GM23248 (cell line): ENCODE results near the gene KDM4B. TPM values are rescaled to one million over a fixed set of nuclear protein-coding genes. Genes with fewer than 3 reads are reported as not detected.

Experiments
- DNase-seq: peaks from one replicate; pipeline ENCODE4 v3.0.0-alpha.2; 2015
- H2AFZ ChIP-seq: fragments of 200-600 bp; sonication (generic); 2 replicates; pipeline ENCODE4 v1.6.1; 2016; ENCODE audit warnings: antibody characterized with exemption
- H3F3A ChIP-seq: fragments of 200-600 bp; sonication (generic); 2 replicates; pipeline ENCODE4 v1.6.1; 2016; ENCODE audit warnings: mild to moderate bottlenecking, antibody characterized with exemption, mixed run types; ENCODE audit not compliant: insufficient read depth
- H3K27ac ChIP-seq: fragments of 200-600 bp; sonication (generic); 2 replicates; pipeline ENCODE4 v1.5.1; 2016; ENCODE audit warnings: mild to moderate bottlenecking
- H3K27me3 ChIP-seq: fragments of 200-600 bp; sonication (generic); replicated peaks from 2 replicates; pipeline ENCODE4 v1.6.1; 2016; ENCODE audit warnings: mild to moderate bottlenecking; ENCODE audit not compliant: insufficient read depth
- H3K36me3 ChIP-seq: fragments of 200-600 bp; sonication (generic); 2 replicates; pipeline ENCODE4 v1.6.1; 2016; ENCODE audit warnings: low read depth, mild to moderate bottlenecking
- H3K4me1 ChIP-seq: fragments of 200-600 bp; sonication (generic); 2 replicates; pipeline ENCODE4 v1.6.1; 2016; ENCODE audit warnings: mild to moderate bottlenecking; ENCODE audit not compliant: insufficient read depth
- H3K4me2 ChIP-seq: fragments of 200-600 bp; sonication (generic); one replicate; pipeline ENCODE4 v1.6.1; 2016; ENCODE audit warnings: mild to moderate bottlenecking; ENCODE audit not compliant: unreplicated experiment
- H3K4me3 ChIP-seq: fragments of 200-600 bp; sonication (generic); 2 replicates; pipeline ENCODE4 v1.5.1; 2016; ENCODE audit warnings: mild to moderate bottlenecking
- H3K79me2 ChIP-seq: fragments of 200-600 bp; sonication (generic); 2 replicates; pipeline ENCODE4 v1.6.1; 2016; ENCODE audit warnings: mild to moderate bottlenecking; ENCODE audit not compliant: insufficient read depth
- H3K9ac ChIP-seq: fragments of 200-600 bp; sonication (generic); 2 replicates; pipeline ENCODE4 v1.6.1; 2016; ENCODE audit warnings: mild to moderate bottlenecking
- H3K9me2 ChIP-seq: fragments of 200-600 bp; sonication (generic); 2 replicates; pipeline ENCODE4 v1.6.1; 2016; ENCODE audit warnings: mixed run types, mild to moderate bottlenecking, moderate library complexity; ENCODE audit not compliant: insufficient read depth
- H3K9me3 ChIP-seq: fragments of 200-600 bp; sonication (generic); one replicate; pipeline ENCODE4 v1.6.1; 2017; ENCODE audit warnings: low read depth
- H4K20me1 ChIP-seq: fragments of 200-600 bp; sonication (generic); 2 replicates; pipeline ENCODE4 v1.6.0; 2016; ENCODE audit not compliant: insufficient read depth
- EZH2 ChIP-seq: fragments of 200-600 bp; sonication (generic); IDR thresholded peaks from 2 replicates; pipeline ENCODE4 v1.6.1; 2018; ENCODE audit warnings: antibody characterized with exemption, mild to moderate bottlenecking; ENCODE audit not compliant: insufficient read depth, poor library complexity, severe bottlenecking
- EZH2phosphoT487 ChIP-seq: fragments of 200-600 bp; sonication (generic); IDR thresholded peaks from 2 replicates; pipeline ENCODE4 v1.6.1; 2018; ENCODE audit warnings: antibody characterized with exemption, moderate library complexity, mild to moderate bottlenecking, low read depth; ENCODE audit not compliant: insufficient read depth
- WGBS, 2 experiments: methylation state at CpG; one replicate each; pipeline ENCODE4 v1.1.6; 2015 to 2017; ENCODE audit warnings: low lambda C conversion rate in 2 of 2, low coverage in 1 of 2; ENCODE audit errors: missing lambda C conversion rate in 2 of 2; 5-methylcytosine and 5-hydroxymethylcytosine counted together
- in situ Hi-C: fragments of 300-500 bp; cut with MboI; formaldehyde crosslinking; loops from 2 replicates; pipeline ENCODE4 v1.15.0; 2020
- polyA plus RNA-seq: library from polyadenylated mRNA; unstranded; fragments of >200 nt; fragmentation: Nextera tagmentation; extraction: Ambion mirVana; gene quantifications from 2 replicates; pipeline ENCODE4 v1.2.1, GENCODE V29; 2016
- total RNA-seq: library from RNA; depleted of rRNA; stranded (reverse); fragments of >200 nt; shearing (Covaris generic); gene quantifications from 2 replicates; pipeline ENCODE4 v1.2.3, GENCODE V29; 2014

KDM4B gene
- total and polyA plus RNA-seq, 2 experiments from 2014 or later, result 14.8 to 28.7 TPM

- DNase-seq, result no peak
These were observed 106.0 kb downstream of the KDM4B start for GRCh38 chr19:5074830-5075394.

DNA sequence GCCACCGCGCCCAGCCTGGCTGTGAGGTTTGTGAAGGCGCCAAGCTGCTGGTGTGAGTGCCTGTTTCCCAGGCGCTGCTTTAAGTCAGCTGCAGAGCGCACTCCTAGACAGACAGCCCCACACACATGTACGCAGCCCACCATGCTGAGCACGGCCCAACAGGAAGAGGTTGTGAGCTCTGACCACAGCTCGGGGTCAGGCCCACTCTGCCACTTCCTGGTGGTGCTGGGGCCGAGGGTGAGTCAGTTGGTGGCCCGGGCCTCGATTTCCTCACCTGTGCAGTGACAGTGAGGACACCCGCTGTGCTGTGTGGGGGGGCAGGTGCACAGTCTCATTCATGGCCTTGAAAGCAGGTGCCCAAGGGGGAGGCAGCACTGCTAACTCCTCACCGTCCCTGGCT, 106.7 kb downstream of the KDM4B start:
- no peaks in the 10 kb centered on the region for H3F3A ChIP-seq
- H3K79me2 ChIP-seq, result no peaks in the 10 kb centered on the region; the same call in 1 of the 2 replicates
- no peak overlapping the region for H3K4me3 ChIP-seq
- H3K9me3 ChIP-seq, result no peaks in the 10 kb centered on the region
- H3K36me3 ChIP-seq, result no peaks in the 10 kb centered on the region; the same call in 1 of the 2 replicates
- H4K20me1 ChIP-seq, result no peaks in the 10 kb centered on the region
- TF ChIP-seq EZH2phosphoT487 (no peak), EZH2 (no peak)
- H3K9ac ChIP-seq, result no peak overlapping the region
- 97 to 98% methylated on average over 13 of the region's 13 CpGs for WGBS, 2 experiments
- no peaks in the 10 kb centered on the region for H3K9me2 ChIP-seq
- H3K4me1 ChIP-seq, result no peaks in the 10 kb centered on the region
- H3K4me2 ChIP-seq, result no peak overlapping the region
- H3K27me3 ChIP-seq, result no peaks in the 10 kb centered on the region
- no peak overlapping the region for H3K27ac ChIP-seq
- DNase-seq, result no peak
- no peak overlapping the region for H2AFZ ChIP-seq
- in situ Hi-C loops, result no loop called here

More at GRCh38 chr19:5074830-5075394, 106.0 kb downstream of the KDM4B start:
- H3K9me2 ChIP-seq, result no peaks in the 10 kb centered on the region
- H3K79me2 ChIP-seq, result peaks cover 1% of the 10 kb centered on the region; the same call in 1 of the 2 replicates
- H3K4me2 ChIP-seq, result no peak overlapping the region
- TF ChIP-seq EZH2phosphoT487 (no peak), EZH2 (no peak)
- 77 to 80% methylated on average over 26 to 27 of the region's 27 CpGs for WGBS, 2 experiments
- H4K20me1 ChIP-seq, result no peaks in the 10 kb centered on the region
- H3K27ac ChIP-seq, result no peak overlapping the region
- H3K9me3 ChIP-seq, result no peaks in the 10 kb centered on the region
- in situ Hi-C loops, result no loop called here
- H2AFZ ChIP-seq, result no peak overlapping the region
- no peaks in the 10 kb centered on the region; the same call in 1 of the 2 replicates for H3K36me3 ChIP-seq
- H3K4me3 ChIP-seq, result no peak overlapping the region
- H3K27me3 ChIP-seq, result no peaks in the 10 kb centered on the region
- H3F3A ChIP-seq, result no peaks in the 10 kb centered on the region
- H3K4me1 ChIP-seq, result no peaks in the 10 kb centered on the region
- H3K9ac ChIP-seq, result no peak overlapping the region

GRCh38 chr19:5076440-5077208, 107.7 kb downstream of the KDM4B start:
- Histone ChIP-seq H3K4me3 (no peak overlapping the region), H3F3A (no peaks in the 10 kb centered on the region), H3K4me1 (no peaks in the 10 kb centered on the region), H3K9ac (no peak overlapping the region), H3K4me2 (no peak overlapping the region), H3K79me2 (no peaks in the 10 kb centered on the region; the same call in 1 of the 2 replicates), H3K27me3 (no peaks in the 10 kb centered on the region), H2AFZ (no peak overlapping the region), H3K9me3 (no peaks in the 10 kb centered on the region), H3K36me3 (no peaks in the 10 kb centered on the region; the same call in 1 of the 2 replicates), H4K20me1 (no peaks in the 10 kb centered on the region), H3K9me2 (no peaks in the 10 kb centered on the region), H3K27ac (no peak overlapping the region)
- in situ Hi-C loops, result no loop called here
- 92 to 93% methylated on average over 25 to 36 of the region's 44 CpGs for WGBS, 2 experiments
- DNase-seq, result no peak
- no peak for TF ChIP-seq EZH2phosphoT487
- no peak for TF ChIP-seq EZH2

GRCh38 chr19:5077209-5077515, 108.2 kb downstream of the KDM4B start:
- H3K9ac ChIP-seq, result no peak overlapping the region
- in situ Hi-C loops, result no loop called here
- no peaks in the 10 kb centered on the region for H4K20me1 ChIP-seq
- peaks cover under 1% of the 10 kb centered on the region; the same call in 1 of the 2 replicates for H3K36me3 ChIP-seq
- TF ChIP-seq EZH2 (no peak), EZH2phosphoT487 (no peak)
- no peak overlapping the region for H3K27ac ChIP-seq
- H3K9me3 ChIP-seq, result no peaks in the 10 kb centered on the region
- no peaks in the 10 kb centered on the region for H3K4me1 ChIP-seq
- no peaks in the 10 kb centered on the region for H3K9me2 ChIP-seq
- H3K4me2 ChIP-seq, result no peak overlapping the region
- no peaks in the 10 kb centered on the region for H3F3A ChIP-seq
- WGBS, 2 experiments, result 96% methylated on average over 18 to 19 of the region's 19 CpGs
- DNase-seq, result no peak
- no peaks in the 10 kb centered on the region; the same call in 1 of the 2 replicates for H3K79me2 ChIP-seq
- no peak overlapping the region for H3K4me3 ChIP-seq
- H3K27me3 ChIP-seq, result no peaks in the 10 kb centered on the region
- no peak overlapping the region for H2AFZ ChIP-seq
